DND-41 (cell line): ENCODE results near the gene RYR3.

Experiments used
- ATAC-seq: fragments of 200-7000 bp; cut with Tn5 transposase; 3 replicates; pipeline ENCODE4 v1.9.1; 2021; ENCODE audit warnings: low read depth; ENCODE audit not compliant: insufficient read depth
- DNase-seq: peaks from one replicate; pipeline ENCODE4 v3.0.0-alpha.2; 2020
- H2AFZ ChIP-seq: 2 replicates; pipeline ENCODE4 v1.6.0; 2012; ENCODE audit warnings: low read depth, low read length
- H3K27ac ChIP-seq: 2 replicates; pipeline ENCODE4 v1.5.1; 2012; ENCODE audit warnings: low read length, inconsistent platforms
- H3K27me3 ChIP-seq: fragments of 200-600 bp; sonication (generic); 2 replicates; pipeline ENCODE4 v1.6.0; 2012; ENCODE audit warnings: low read length, mild to moderate bottlenecking, inconsistent platforms; ENCODE audit not compliant: insufficient read depth, poor library complexity
- H3K36me3 ChIP-seq: 2 replicates; pipeline ENCODE4 v1.5.1; 2012; ENCODE audit warnings: low read length, inconsistent platforms; ENCODE audit not compliant: insufficient read depth
- H3K4me1 ChIP-seq: 2 replicates; pipeline ENCODE4 v1.5.1; 2012; ENCODE audit warnings: mild to moderate bottlenecking, low read length; ENCODE audit not compliant: insufficient read depth
- H3K4me2 ChIP-seq: 2 replicates; pipeline ENCODE4 v1.6.0; 2012; ENCODE audit warnings: mild to moderate bottlenecking, moderate library complexity, low read length, inconsistent platforms; ENCODE audit not compliant: insufficient read depth
- H3K4me3 ChIP-seq, 2 experiments: fragments of 200-600 bp in 1 of 2; shearing (Covaris generic) in 1 of 2; 2 replicates each; pipeline ENCODE4 v1.5.1; 2012 to 2016; ENCODE audit warnings: inconsistent platforms in 2 of 2, low read length in 2 of 2, mild to moderate bottlenecking in 2 of 2, low read depth in 1 of 2, moderate library complexity in 1 of 2
- H3K79me2 ChIP-seq: 2 replicates; pipeline ENCODE4 v1.6.0; 2012; ENCODE audit warnings: low read length, inconsistent platforms; ENCODE audit not compliant: insufficient read depth
- H3K9ac ChIP-seq: 2 replicates; pipeline ENCODE4 v1.6.0; 2012; ENCODE audit warnings: low read depth, mild to moderate bottlenecking, inconsistent platforms, low read length, moderate library complexity
- H3K9me3 ChIP-seq: 2 replicates; pipeline ENCODE4 v1.5.1; 2012; ENCODE audit warnings: low read length, moderate library complexity, mild to moderate bottlenecking, inconsistent platforms; ENCODE audit not compliant: insufficient read depth, severe bottlenecking
- H4K20me1 ChIP-seq: 2 replicates; pipeline ENCODE4 v1.6.0; 2012; ENCODE audit warnings: low read length; ENCODE audit not compliant: insufficient read depth
- CTCF ChIP-seq: IDR thresholded peaks from 2 replicates; pipeline ENCODE4 v1.5.1; 2012; ENCODE audit warnings: borderline replicate concordance, low read length, moderate library complexity, mild to moderate bottlenecking; ENCODE audit not compliant: poor library complexity, severe bottlenecking; ENCODE audit errors: extremely low read depth
- EZH2 ChIP-seq: IDR thresholded peaks from 3 replicates; pipeline ENCODE4 v1.6.1; 2012; ENCODE audit warnings: borderline replicate concordance, low read depth, mild to moderate bottlenecking, moderate library complexity, low read length, inconsistent platforms; ENCODE audit not compliant: severe bottlenecking

RYR3 gene

GRCh38 chr15:33624439-33624838 is 313.7 kb downstream of the RYR3 start:
- H3K36me3 ChIP-seq: no peaks in the 10 kb centered on the region
- no peak overlapping the region for H3K4me3 ChIP-seq
- no peak overlapping the region for H3K9ac ChIP-seq
- H4K20me1 ChIP-seq: no peaks in the 10 kb centered on the region
- DNase-seq (no peak), ATAC-seq (no peak)
- no peak overlapping the region for H3K4me2 ChIP-seq
- no peak for TF ChIP-seq CTCF
- TF ChIP-seq EZH2: no peak
- no peak overlapping the region for H2AFZ ChIP-seq
- H3K27ac ChIP-seq: no peak overlapping the region
- H3K9me3 ChIP-seq: no peaks in the 10 kb centered on the region
- H3K4me1 ChIP-seq: no peaks in the 10 kb centered on the region
- no peaks in the 10 kb centered on the region for H3K27me3 ChIP-seq
- no peaks in the 10 kb centered on the region for H3K79me2 ChIP-seq

DNA sequence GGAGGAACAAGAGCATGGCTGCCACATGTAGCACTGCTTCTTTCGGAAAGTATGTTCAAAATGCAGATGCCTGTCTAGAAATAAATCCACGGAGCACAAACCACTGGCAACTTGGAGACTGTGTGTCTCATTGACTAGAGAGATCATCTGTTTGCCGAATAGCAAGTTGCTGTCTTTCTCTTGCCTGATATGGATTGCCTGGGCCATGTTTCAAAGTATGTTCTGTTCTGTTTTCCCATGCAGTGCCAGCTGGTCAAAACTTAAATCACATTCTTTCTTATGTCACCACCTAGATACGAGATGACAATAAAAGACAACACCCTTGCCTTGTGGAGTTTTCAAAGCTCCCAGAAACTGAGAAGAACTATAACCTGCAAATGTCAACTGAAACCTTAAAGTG is 318.9 kb downstream of the RYR3 start:
- Histone ChIP-seq H3K79me2 (no peaks in the 10 kb centered on the region), H3K9me3 (no peaks in the 10 kb centered on the region), H3K27ac (no peak overlapping the region), H3K4me2 (no peak overlapping the region), H3K9ac (no peak overlapping the region), H4K20me1 (no peaks in the 10 kb centered on the region), H3K36me3 (no peaks in the 10 kb centered on the region), H2AFZ (no peak overlapping the region), H3K4me1 (no peaks in the 10 kb centered on the region), H3K4me3 (no peak overlapping the region), H3K27me3 (no peaks in the 10 kb centered on the region)
- DNase-seq (no peak), ATAC-seq (no peak)
- TF ChIP-seq CTCF: no peak
- no peak for TF ChIP-seq EZH2

GRCh38 chr15:33636234-33636633 is 325.5 kb downstream of the RYR3 start:
- no peak overlapping the region for H3K27ac ChIP-seq
- no peak overlapping the region for H2AFZ ChIP-seq
- no peak for DNase-seq
- TF ChIP-seq CTCF (no peak), EZH2 (no peak)
- H3K4me2 ChIP-seq: no peak overlapping the region
- no peaks in the 10 kb centered on the region for H3K9me3 ChIP-seq
- no peaks in the 10 kb centered on the region for H3K36me3 ChIP-seq
- no peak for ATAC-seq
- no peaks in the 10 kb centered on the region for H3K79me2 ChIP-seq
- no peaks in the 10 kb centered on the region for H4K20me1 ChIP-seq
- H3K4me3 ChIP-seq: no peak overlapping the region
- no peaks in the 10 kb centered on the region for H3K4me1 ChIP-seq
- no peak overlapping the region for H3K9ac ChIP-seq
- peaks cover 11% of the 10 kb centered on the region for H3K27me3 ChIP-seq

- Histone ChIP-seq H3K27ac (no peak overlapping the region), H4K20me1 (no peaks in the 10 kb centered on the region), H3K79me2 (no peaks in the 10 kb centered on the region), H2AFZ (no peak overlapping the region), H3K4me3 (no peak overlapping the region), H3K27me3 (peaks cover 11% of the 10 kb centered on the region), H3K4me1 (no peaks in the 10 kb centered on the region), H3K9ac (no peak overlapping the region), H3K36me3 (no peaks in the 10 kb centered on the region), H3K4me2 (no peak overlapping the region), H3K9me3 (no peaks in the 10 kb centered on the region)
- ATAC-seq (no peak), DNase-seq (no peak)
- TF ChIP-seq CTCF (no peak), EZH2 (no peak)
These were observed 326.2 kb downstream of the RYR3 start for GRCh38 chr15:33636958-33637357.
